GM23248 (cell line): ENCODE results near the gene TPCN1. TPM values are rescaled to one million over a fixed set of nuclear protein-coding genes. Genes with fewer than 3 reads are reported as not detected.

Experiments
- DNase-seq: peaks from one replicate; pipeline ENCODE4 v3.0.0-alpha.2; 2015
- H2AFZ ChIP-seq: fragments of 200-600 bp; sonication (generic); 2 replicates; pipeline ENCODE4 v1.6.1; 2016; ENCODE audit warnings: antibody characterized with exemption
- H3F3A ChIP-seq: fragments of 200-600 bp; sonication (generic); 2 replicates; pipeline ENCODE4 v1.6.1; 2016; ENCODE audit warnings: mild to moderate bottlenecking, antibody characterized with exemption, mixed run types; ENCODE audit not compliant: insufficient read depth
- H3K27ac ChIP-seq: fragments of 200-600 bp; sonication (generic); 2 replicates; pipeline ENCODE4 v1.5.1; 2016; ENCODE audit warnings: mild to moderate bottlenecking
- H3K27me3 ChIP-seq: fragments of 200-600 bp; sonication (generic); replicated peaks from 2 replicates; pipeline ENCODE4 v1.6.1; 2016; ENCODE audit warnings: mild to moderate bottlenecking; ENCODE audit not compliant: insufficient read depth
- H3K36me3 ChIP-seq: fragments of 200-600 bp; sonication (generic); 2 replicates; pipeline ENCODE4 v1.6.1; 2016; ENCODE audit warnings: low read depth, mild to moderate bottlenecking
- H3K4me1 ChIP-seq: fragments of 200-600 bp; sonication (generic); 2 replicates; pipeline ENCODE4 v1.6.1; 2016; ENCODE audit warnings: mild to moderate bottlenecking; ENCODE audit not compliant: insufficient read depth
- H3K4me2 ChIP-seq: fragments of 200-600 bp; sonication (generic); one replicate; pipeline ENCODE4 v1.6.1; 2016; ENCODE audit warnings: mild to moderate bottlenecking; ENCODE audit not compliant: unreplicated experiment
- H3K4me3 ChIP-seq: fragments of 200-600 bp; sonication (generic); 2 replicates; pipeline ENCODE4 v1.5.1; 2016; ENCODE audit warnings: mild to moderate bottlenecking
- H3K79me2 ChIP-seq: fragments of 200-600 bp; sonication (generic); 2 replicates; pipeline ENCODE4 v1.6.1; 2016; ENCODE audit warnings: mild to moderate bottlenecking; ENCODE audit not compliant: insufficient read depth
- H3K9ac ChIP-seq: fragments of 200-600 bp; sonication (generic); 2 replicates; pipeline ENCODE4 v1.6.1; 2016; ENCODE audit warnings: mild to moderate bottlenecking
- H3K9me2 ChIP-seq: fragments of 200-600 bp; sonication (generic); 2 replicates; pipeline ENCODE4 v1.6.1; 2016; ENCODE audit warnings: mixed run types, mild to moderate bottlenecking, moderate library complexity; ENCODE audit not compliant: insufficient read depth
- H3K9me3 ChIP-seq: fragments of 200-600 bp; sonication (generic); one replicate; pipeline ENCODE4 v1.6.1; 2017; ENCODE audit warnings: low read depth
- H4K20me1 ChIP-seq: fragments of 200-600 bp; sonication (generic); 2 replicates; pipeline ENCODE4 v1.6.0; 2016; ENCODE audit not compliant: insufficient read depth
- EZH2 ChIP-seq: fragments of 200-600 bp; sonication (generic); IDR thresholded peaks from 2 replicates; pipeline ENCODE4 v1.6.1; 2018; ENCODE audit warnings: antibody characterized with exemption, mild to moderate bottlenecking; ENCODE audit not compliant: insufficient read depth, poor library complexity, severe bottlenecking
- EZH2phosphoT487 ChIP-seq: fragments of 200-600 bp; sonication (generic); IDR thresholded peaks from 2 replicates; pipeline ENCODE4 v1.6.1; 2018; ENCODE audit warnings: antibody characterized with exemption, moderate library complexity, mild to moderate bottlenecking, low read depth; ENCODE audit not compliant: insufficient read depth
- WGBS, 2 experiments: methylation state at CpG; one replicate each; pipeline ENCODE4 v1.1.6; 2015 to 2017; ENCODE audit warnings: low lambda C conversion rate in 2 of 2, low coverage in 1 of 2; ENCODE audit errors: missing lambda C conversion rate in 2 of 2; 5-methylcytosine and 5-hydroxymethylcytosine counted together
- in situ Hi-C: fragments of 300-500 bp; cut with MboI; formaldehyde crosslinking; loops from 2 replicates; pipeline ENCODE4 v1.15.0; 2020
- polyA plus RNA-seq: library from polyadenylated mRNA; unstranded; fragments of >200 nt; fragmentation: Nextera tagmentation; extraction: Ambion mirVana; gene quantifications from 2 replicates; pipeline ENCODE4 v1.2.1, GENCODE V29; 2016
- total RNA-seq: library from RNA; depleted of rRNA; stranded (reverse); fragments of >200 nt; shearing (Covaris generic); gene quantifications from 2 replicates; pipeline ENCODE4 v1.2.3, GENCODE V29; 2014

TPCN1 gene
- total and polyA plus RNA-seq, 2 experiments from 2014 or later, result 9.0 to 15.9 TPM

DNA sequence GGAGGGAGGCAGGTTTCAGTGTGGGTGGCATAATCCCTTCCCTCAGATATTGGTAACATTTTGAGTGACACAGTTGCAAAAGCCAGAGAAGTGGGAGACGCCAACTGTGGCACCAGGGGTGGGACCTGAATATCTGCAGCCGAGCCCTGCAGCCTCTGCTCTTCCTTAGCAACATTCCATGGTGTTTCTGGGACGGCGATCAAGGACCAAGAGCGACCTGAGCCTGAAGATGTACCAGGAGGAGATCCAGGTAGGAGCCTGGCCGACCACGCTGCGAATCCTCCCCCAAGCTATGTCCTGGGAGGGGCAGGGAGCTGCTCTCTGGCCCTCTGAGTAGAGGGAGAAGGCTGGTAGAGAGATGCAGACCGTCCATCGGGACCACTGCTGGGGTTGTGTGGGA, 71.8 kb downstream of the TPCN1 start:
- no peaks in the 10 kb centered on the region for H3K9me3 ChIP-seq
- in situ Hi-C loops, result no loop called here
- TF ChIP-seq EZH2 (no peak), EZH2phosphoT487 (no peak)
- no peak overlapping the region for H3K9ac ChIP-seq
- H3K4me2 ChIP-seq, result no peak overlapping the region
- H2AFZ ChIP-seq, result no peak overlapping the region
- no peaks in the 10 kb centered on the region for H3K79me2 ChIP-seq
- H3K36me3 ChIP-seq, result no peaks in the 10 kb centered on the region
- H3K27me3 ChIP-seq, result no peaks in the 10 kb centered on the region
- H3K4me1 ChIP-seq, result peaks cover 11% of the 10 kb centered on the region
- no peaks in the 10 kb centered on the region for H3K9me2 ChIP-seq
- H4K20me1 ChIP-seq, result no peaks in the 10 kb centered on the region
- H3K27ac ChIP-seq, result no peak overlapping the region
- DNase-seq, result no peak
- H3K4me3 ChIP-seq, result no peak overlapping the region
- no peaks in the 10 kb centered on the region; the same call in 1 of the 2 replicates for H3F3A ChIP-seq
- 91 to 92% methylated on average over 10 of the region's 10 CpGs for WGBS, 2 experiments

DNA sequence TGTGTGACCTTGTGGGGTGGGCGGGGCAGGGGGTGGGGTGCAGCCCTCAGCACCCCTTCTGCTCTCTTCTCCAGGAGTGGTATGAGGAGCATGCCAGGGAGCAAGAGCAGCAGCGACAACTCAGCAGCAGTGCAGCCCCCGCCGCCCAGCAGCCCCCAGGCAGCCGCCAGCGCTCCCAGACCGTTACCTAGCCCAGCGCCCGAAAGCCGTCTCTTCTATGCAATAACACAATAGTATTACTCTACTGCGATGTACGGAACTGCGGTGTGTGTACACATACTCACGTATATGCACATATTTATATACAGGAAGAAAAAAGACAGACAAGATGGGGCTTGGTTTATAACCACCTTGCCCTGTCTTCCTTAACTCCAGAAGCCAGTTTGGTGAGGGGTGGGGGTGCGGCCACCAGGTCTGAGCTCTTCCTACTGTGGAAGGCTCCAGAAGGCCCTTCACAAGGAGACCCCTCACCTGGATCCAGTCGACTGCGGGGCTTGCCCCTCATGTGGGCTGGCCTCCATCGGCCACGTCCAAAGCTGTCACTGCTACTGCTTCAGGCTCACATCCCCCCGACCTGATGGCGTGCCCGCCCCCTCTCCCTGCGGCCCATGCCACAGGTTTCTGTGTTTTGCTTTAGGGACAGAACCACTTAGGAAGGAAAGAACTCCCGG, 74.8 kb downstream of the TPCN1 start:
- Histone ChIP-seq H3K27me3 (no peaks in the 10 kb centered on the region), H3K4me2 (no peak overlapping the region), H3K4me1 (peaks cover 28% of the 10 kb centered on the region), H3K79me2 (no peaks in the 10 kb centered on the region), H3K9ac (no peak overlapping the region), H3K4me3 (no peak overlapping the region), H4K20me1 (no peaks in the 10 kb centered on the region), H3K9me2 (no peaks in the 10 kb centered on the region), H2AFZ (no peak overlapping the region), H3K9me3 (no peaks in the 10 kb centered on the region), H3K27ac (no peak overlapping the region), H3F3A (no peaks in the 10 kb centered on the region; the same call in 1 of the 2 replicates), H3K36me3 (no peaks in the 10 kb centered on the region)
- 93 to 94% methylated on average over 22 to 24 of the region's 24 CpGs for WGBS, 2 experiments
- DNase-seq, result no peak
- in situ Hi-C loops, result no loop called here
- TF ChIP-seq EZH2 (no peak), EZH2phosphoT487 (no peak)

GRCh38 chr12:113296557-113297213, 75.4 kb downstream of the TPCN1 start:
- Histone ChIP-seq H3K9me3 (no peaks in the 10 kb centered on the region), H3K36me3 (no peaks in the 10 kb centered on the region), H3K79me2 (no peaks in the 10 kb centered on the region), H3K27ac (no peak overlapping the region), H3K9me2 (no peaks in the 10 kb centered on the region), H4K20me1 (no peaks in the 10 kb centered on the region), H3K4me1 (peaks cover 27% of the 10 kb centered on the region), H3K4me2 (no peak overlapping the region), H3K4me3 (no peak overlapping the region), H3K9ac (no peak overlapping the region), H3F3A (no peaks in the 10 kb centered on the region; the same call in 1 of the 2 replicates), H3K27me3 (no peaks in the 10 kb centered on the region), H2AFZ (no peak overlapping the region)
- no peak for TF ChIP-seq EZH2
- TF ChIP-seq EZH2phosphoT487, result no peak
- no peak for DNase-seq
- 84 to 87% methylated on average over 23 of the region's 23 CpGs for WGBS, 2 experiments
- in situ Hi-C loops, result no loop called here

DNA sequence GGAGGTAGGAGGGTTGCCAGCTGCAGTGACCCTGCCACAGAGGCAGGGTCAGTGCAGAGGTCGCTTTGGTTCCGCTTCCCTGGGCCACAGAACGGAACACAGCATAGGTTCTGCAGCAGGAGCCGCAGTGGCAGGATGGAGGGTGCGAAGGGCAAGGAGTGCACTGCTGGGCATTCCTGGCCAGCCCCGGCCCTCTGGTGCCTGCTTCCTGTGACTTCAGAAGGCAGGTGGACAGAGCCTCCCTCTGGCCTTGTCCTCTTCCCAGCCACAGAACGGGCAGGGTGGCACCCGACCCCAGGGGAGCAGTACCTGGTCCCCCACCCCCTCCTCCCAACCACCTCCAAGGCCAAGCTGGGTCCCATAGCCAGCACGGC, 75.9 kb downstream of the TPCN1 start:
- Histone ChIP-seq H3K27ac (no peak overlapping the region), H3K9me2 (no peaks in the 10 kb centered on the region), H3K79me2 (no peaks in the 10 kb centered on the region), H3K4me3 (no peak overlapping the region), H3K36me3 (no peaks in the 10 kb centered on the region), H3K4me1 (peaks cover 23% of the 10 kb centered on the region), H3F3A (no peaks in the 10 kb centered on the region; the same call in 1 of the 2 replicates), H2AFZ (no peak overlapping the region), H4K20me1 (no peaks in the 10 kb centered on the region), H3K9me3 (no peaks in the 10 kb centered on the region), H3K9ac (no peak overlapping the region), H3K4me2 (no peak overlapping the region), H3K27me3 (no peaks in the 10 kb centered on the region)
- in situ Hi-C loops, result no loop called here
- TF ChIP-seq EZH2, result no peak
- no peak for TF ChIP-seq EZH2phosphoT487
- WGBS, 2 experiments, result 87 to 93% methylated on average over 9 of the region's 9 CpGs
- no peak for DNase-seq
